H1 (cell line): ENCODE data around the gene HOXB5. TPM values are rescaled to one million over a fixed set of nuclear protein-coding genes. Genes with fewer than 3 reads are reported as not detected.

ENCODE experiments used
- EGR1 ChIP-seq: IDR thresholded peaks from 2 replicates; pipeline ENCODE4 v1.6.1; 2011; ENCODE audit warnings: low read depth, low read length, borderline replicate concordance
- EZH2 ChIP-seq: fragments of 200-600 bp; sonication (generic); IDR thresholded peaks from 2 replicates; pipeline ENCODE4 v1.7.1; 2012; ENCODE audit warnings: low read depth, mild to moderate bottlenecking, moderate library complexity, low read length, inconsistent platforms; ENCODE audit not compliant: severe bottlenecking
- GTF2F1 ChIP-seq: IDR thresholded peaks from 2 replicates; pipeline ENCODE4 v1.6.1; 2012; ENCODE audit warnings: low read depth, low read length, improper control_type of control experiment, borderline replicate concordance
- KDM1A ChIP-seq: fragments of 200-600, 300-600 bp; sonication (generic); IDR thresholded peaks from 2 replicates; pipeline ENCODE4 v1.7.1; 2016; ENCODE audit warnings: mild to moderate bottlenecking, low read length, borderline replicate concordance
- MAFK ChIP-seq: IDR thresholded peaks from 2 replicates; pipeline ENCODE4 v1.6.1; 2012; ENCODE audit warnings: low read depth, mild to moderate bottlenecking, improper control_type of control experiment, low read length
- NANOG ChIP-seq: IDR thresholded peaks from 2 replicates; pipeline ENCODE4 v1.6.1; 2011; ENCODE audit warnings: low read length, low read depth, mild to moderate bottlenecking, inconsistent platforms; ENCODE audit not compliant: insufficient read depth, poor library complexity, severe bottlenecking
- NRF1 ChIP-seq: IDR thresholded peaks from 2 replicates; pipeline ENCODE4 v1.6.1; 2011; ENCODE audit warnings: mild to moderate bottlenecking, low read depth, low read length, improper control_type of control experiment
- POLR2A ChIP-seq, 2 experiments: IDR thresholded peaks; 1 replicate in 1 of 2; 2 replicates in 1 of 2; pipeline ENCODE4 v1.6.1; 2011; ENCODE audit warnings: low read depth in 2 of 2, low read length in 2 of 2, mild to moderate bottlenecking in 2 of 2; ENCODE audit errors: control extremely low read depth in 1 of 2
- TCF12 ChIP-seq: IDR thresholded peaks from 2 replicates; pipeline ENCODE4 v1.6.1; 2011; ENCODE audit warnings: low read depth, mild to moderate bottlenecking, low read length
- polyA plus RNA-seq, 7 experiments: library from polyadenylated mRNA; depleted of rRNA in 3 of 7; stranded (reverse) in 5 of 7; unstranded in 2 of 7; fragments of >200 nt in 5 of 7; fragments of 200-250 nt in 2 of 7; gene quantifications; 1 replicate in 5 of 7; 2 replicates in 1 of 7; 4 replicates in 1 of 7; pipeline versions ENCODE4 v1.2.1 to v1.2.3, GENCODE V29; 2011 to 2013; ENCODE audit warnings: missing spikeins in 2 of 7, mixed read lengths in 2 of 7
- total RNA-seq: library from RNA; stranded (reverse); fragmentation: NEBNext Ultra II Directional; extraction: Animal tissue kit (Norgen Biotek cat#: 25700); gene quantifications from 2 replicates; pipeline ENCODE4 v1.2.1, GENCODE V29; 2021
- TF ChIP-seq, protein P1 (sequence below): IDR thresholded peaks from 2 replicates; pipeline ENCODE4 v1.6.1; 2012; ENCODE audit warnings: low read length, inconsistent platforms

The HOXB5 gene
- total and polyA plus RNA-seq, 2 of the 8 experiments (the other 6 are each of a cell fraction or from before 2014, with no cell fraction given) = not detected

DNA sequence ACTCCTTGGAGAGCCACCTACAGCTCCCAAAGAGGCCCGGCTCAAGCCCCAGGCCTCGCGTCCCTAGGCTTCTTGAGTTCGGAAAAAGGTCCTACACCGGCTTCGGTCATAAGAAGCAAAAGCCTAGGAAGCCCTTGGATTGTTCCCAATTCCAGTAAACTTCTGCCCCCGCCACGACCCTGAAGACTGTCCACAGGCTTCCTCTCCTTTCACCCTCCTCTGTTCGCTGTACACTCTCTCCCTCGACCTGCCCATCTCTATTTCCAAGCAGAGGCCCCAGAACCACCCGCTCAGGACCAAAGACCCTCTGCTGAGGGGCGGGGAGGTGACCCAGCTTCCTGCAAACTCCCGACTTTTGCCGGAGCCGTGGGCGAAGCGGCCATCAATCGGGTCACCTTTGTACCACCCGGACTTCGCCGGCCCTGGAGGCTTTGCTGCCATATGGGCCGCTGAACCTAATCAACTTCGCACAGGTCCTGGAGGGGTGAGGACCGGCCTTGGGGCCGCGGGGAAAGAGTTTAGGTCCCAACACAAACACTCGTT, 51.4 kb downstream of the HOXB5 start (continued):
- TF ChIP-seq, protein P1, sequence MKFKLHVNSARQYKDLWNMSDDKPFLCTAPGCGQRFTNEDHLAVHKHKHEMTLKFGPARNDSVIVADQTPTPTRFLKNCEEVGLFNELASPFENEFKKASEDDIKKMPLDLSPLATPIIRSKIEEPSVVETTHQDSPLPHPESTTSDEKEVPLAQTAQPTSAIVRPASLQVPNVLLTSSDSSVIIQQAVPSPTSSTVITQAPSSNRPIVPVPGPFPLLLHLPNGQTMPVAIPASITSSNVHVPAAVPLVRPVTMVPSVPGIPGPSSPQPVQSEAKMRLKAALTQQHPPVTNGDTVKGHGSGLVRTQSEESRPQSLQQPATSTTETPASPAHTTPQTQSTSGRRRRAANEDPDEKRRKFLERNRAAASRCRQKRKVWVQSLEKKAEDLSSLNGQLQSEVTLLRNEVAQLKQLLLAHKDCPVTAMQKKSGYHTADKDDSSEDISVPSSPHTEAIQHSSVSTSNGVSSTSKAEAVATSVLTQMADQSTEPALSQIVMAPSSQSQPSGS = no peak
- TF ChIP-seq MAFK = no peak
- TF ChIP-seq KDM1A = no peak
- peak; percentile 86 for TF ChIP-seq EZH2
- TF ChIP-seq EGR1 = no peak
- 0 out of 2 replicates have a peak, but pooled peaks have one; percentile 23 for TF ChIP-seq TCF12
- no peak for TF ChIP-seq NRF1
- TF ChIP-seq NANOG = no peak
- no peak for TF ChIP-seq POLR2A (IDR thresholded peaks at IDR 0.05; ENCODE audit: control extremely low read depth in 1 of 2, low read depth in 2 of 2, low read length in 2 of 2)
- no peak for TF ChIP-seq GTF2F1
